ENCODE measurements around the gene SLC2A5.

DNA sequence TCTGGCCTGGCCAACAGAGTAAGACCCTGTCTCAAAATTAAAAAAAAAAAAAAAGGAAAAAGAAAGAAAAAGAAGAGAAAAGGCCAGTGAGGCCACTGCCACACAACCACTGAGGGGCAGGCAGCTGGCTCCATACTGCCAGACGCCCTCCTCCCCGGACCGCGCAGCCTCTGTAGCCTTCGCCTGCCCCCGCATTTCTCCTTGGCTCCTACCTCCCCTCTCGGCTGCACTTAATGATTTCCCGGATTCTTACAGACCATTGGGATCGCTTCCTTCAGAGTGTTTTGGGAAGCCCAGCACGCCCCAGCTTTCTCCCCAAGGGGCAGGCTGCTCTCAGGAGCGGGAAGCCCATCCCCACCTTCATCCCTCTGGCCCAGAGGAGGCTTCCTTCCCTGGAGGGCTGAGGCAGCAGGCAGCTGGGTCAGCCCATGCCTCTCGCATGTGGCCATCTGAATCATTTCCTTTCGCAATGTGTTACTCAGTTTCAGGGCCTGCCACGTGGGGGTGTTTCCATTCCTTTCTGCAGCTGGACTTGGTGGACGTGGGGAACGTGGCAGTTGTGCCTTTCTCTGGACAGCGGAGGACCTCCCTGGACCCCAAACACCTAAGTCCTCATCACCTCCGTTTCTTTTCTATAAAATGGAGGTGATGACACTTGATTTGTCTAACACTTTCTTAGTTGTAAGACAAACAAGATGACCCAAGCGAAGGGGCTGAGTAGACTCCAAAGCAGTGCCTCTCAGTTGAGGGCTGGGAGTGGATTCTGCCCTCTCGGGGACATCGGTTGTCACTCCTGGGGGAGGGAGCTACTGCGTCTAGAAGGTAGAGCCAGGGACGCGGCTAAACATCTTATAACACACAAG is 2.3 kb downstream of the SLC2A5 start:
- TF ChIP-seq EZH2 (IDR thresholded peaks at IDR 0.05; ENCODE audit: low read depth), result no peak
- TF ChIP-seq, protein P1, sequence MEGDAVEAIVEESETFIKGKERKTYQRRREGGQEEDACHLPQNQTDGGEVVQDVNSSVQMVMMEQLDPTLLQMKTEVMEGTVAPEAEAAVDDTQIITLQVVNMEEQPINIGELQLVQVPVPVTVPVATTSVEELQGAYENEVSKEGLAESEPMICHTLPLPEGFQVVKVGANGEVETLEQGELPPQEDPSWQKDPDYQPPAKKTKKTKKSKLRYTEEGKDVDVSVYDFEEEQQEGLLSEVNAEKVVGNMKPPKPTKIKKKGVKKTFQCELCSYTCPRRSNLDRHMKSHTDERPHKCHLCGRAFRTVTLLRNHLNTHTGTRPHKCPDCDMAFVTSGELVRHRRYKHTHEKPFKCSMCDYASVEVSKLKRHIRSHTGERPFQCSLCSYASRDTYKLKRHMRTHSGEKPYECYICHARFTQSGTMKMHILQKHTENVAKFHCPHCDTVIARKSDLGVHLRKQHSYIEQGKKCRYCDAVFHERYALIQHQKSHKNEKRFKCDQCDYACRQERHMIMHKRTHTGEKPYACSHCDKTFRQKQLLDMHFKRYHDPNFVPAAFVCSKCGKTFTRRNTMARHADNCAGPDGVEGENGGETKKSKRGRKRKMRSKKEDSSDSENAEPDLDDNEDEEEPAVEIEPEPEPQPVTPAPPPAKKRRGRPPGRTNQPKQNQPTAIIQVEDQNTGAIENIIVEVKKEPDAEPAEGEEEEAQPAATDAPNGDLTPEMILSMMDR (conservative IDR thresholded peaks at IDR 0.05), result no peak

All from PC-9 (cell line).